ENCODE data around the gene TMEM91. TPM values are rescaled to one million over a fixed set of nuclear protein-coding genes. Genes with fewer than 3 reads are reported as not detected.
A peak's percentile ranks its signal among the peaks of the same experiment; 100 is the strongest.

The TMEM91 gene
- total and polyA plus RNA-seq, 7 donors = 0.88 to 3.1 (median 2.0) TPM

- no peaks in the 10 kb centered on the region for H3K36me3 ChIP-seq (ENCODE audit: insufficient read depth in 1 of 2, low read depth in 1 of 2)
- peaks cover 15% of the 10 kb centered on the region for H3K4me1 ChIP-seq
- H3K4me3 ChIP-seq = no peak overlapping the region
- TF ChIP-seq, protein P1, sequence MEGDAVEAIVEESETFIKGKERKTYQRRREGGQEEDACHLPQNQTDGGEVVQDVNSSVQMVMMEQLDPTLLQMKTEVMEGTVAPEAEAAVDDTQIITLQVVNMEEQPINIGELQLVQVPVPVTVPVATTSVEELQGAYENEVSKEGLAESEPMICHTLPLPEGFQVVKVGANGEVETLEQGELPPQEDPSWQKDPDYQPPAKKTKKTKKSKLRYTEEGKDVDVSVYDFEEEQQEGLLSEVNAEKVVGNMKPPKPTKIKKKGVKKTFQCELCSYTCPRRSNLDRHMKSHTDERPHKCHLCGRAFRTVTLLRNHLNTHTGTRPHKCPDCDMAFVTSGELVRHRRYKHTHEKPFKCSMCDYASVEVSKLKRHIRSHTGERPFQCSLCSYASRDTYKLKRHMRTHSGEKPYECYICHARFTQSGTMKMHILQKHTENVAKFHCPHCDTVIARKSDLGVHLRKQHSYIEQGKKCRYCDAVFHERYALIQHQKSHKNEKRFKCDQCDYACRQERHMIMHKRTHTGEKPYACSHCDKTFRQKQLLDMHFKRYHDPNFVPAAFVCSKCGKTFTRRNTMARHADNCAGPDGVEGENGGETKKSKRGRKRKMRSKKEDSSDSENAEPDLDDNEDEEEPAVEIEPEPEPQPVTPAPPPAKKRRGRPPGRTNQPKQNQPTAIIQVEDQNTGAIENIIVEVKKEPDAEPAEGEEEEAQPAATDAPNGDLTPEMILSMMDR (IDR thresholded peaks at IDR 0.05) = no peak
- ATAC-seq (no peak), DNase-seq (no peak)
- H3K27ac ChIP-seq = no peak overlapping the region
- WGBS, 3 donors = 93 to 99% (median 98%) methylated on average over 8 of the region's 8 CpGs
- H3K9me3 ChIP-seq = no peaks in the 10 kb centered on the region
- peaks cover 0 to 8% (median 2%) of the 10 kb centered on the region in 3 donors for H3K27me3 ChIP-seq (ENCODE audit: insufficient read depth in 3 of 3, low read length in 2 of 3)
- intact Hi-C loops (cut with DNase I) = no loop called here
Observed at GRCh38 chr19:41371541-41371940, 4.8 kb upstream of the TMEM91 start.

- ATAC-seq = no peak
- intact Hi-C loops (cut with DNase I) = no loop called here
- DNase-seq = no peak
- no peak overlapping the region for H3K4me3 ChIP-seq
- H3K36me3 ChIP-seq (ENCODE audit: insufficient read depth in 1 of 2, low read depth in 1 of 2) = no peaks in the 10 kb centered on the region
- TF ChIP-seq, protein P1 (IDR thresholded peaks at IDR 0.05) = no peak
- WGBS, 3 donors = 69 to 76% (median 76%) methylated on average over 2 of the region's 2 CpGs
- H3K4me1 ChIP-seq = peaks cover 15% of the 10 kb centered on the region
- peaks cover 0 to 10% (median 2%) of the 10 kb centered on the region in 3 donors for H3K27me3 ChIP-seq (ENCODE audit: insufficient read depth in 3 of 3, low read length in 2 of 3)
- no peak overlapping the region for H3K27ac ChIP-seq
- H3K9me3 ChIP-seq = no peaks in the 10 kb centered on the region
Observed at GRCh38 chr19:41372501-41372900, 3.8 kb upstream of the TMEM91 start.

DNA sequence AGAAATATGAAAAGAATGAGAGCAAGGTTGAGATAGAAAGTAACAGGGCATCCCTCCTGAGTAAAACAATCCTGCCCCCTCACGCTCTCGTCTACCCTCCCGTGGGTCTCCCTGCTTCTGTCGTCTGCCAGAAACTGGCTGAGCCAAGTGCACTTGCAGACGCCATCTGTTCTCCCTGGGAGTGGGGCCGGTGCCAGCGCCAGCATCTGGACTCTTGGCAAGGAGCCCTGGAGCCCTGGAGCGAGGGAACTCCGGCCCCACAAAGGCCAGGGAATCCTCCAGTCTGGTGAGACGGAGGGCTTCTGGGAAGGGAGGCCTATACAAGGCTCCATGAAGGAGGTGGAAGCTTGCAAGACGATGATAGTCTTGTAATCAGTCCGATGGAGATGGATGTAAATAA is 2.3 kb upstream of the TMEM91 start:
- peaks cover 15% of the 10 kb centered on the region for H3K4me1 ChIP-seq
- ATAC-seq = peak; percentile 60 to 72 (median 66)
- intact Hi-C loops (cut with DNase I) = no loop called here
- H3K27me3 ChIP-seq (ENCODE audit: insufficient read depth in 3 of 3, low read length in 2 of 3) = peaks cover 0 to 10% (median 2%) of the 10 kb centered on the region in 3 donors
- no peaks in the 10 kb centered on the region for H3K36me3 ChIP-seq (ENCODE audit: insufficient read depth in 1 of 2, low read depth in 1 of 2)
- peak; percentile 83 to 90 for DNase-seq
- TF ChIP-seq, protein P1 (IDR thresholded peaks at IDR 0.05) = no peak
- H3K27ac ChIP-seq = no peak overlapping the region
- H3K9me3 ChIP-seq = no peaks in the 10 kb centered on the region
- H3K4me3 ChIP-seq = no peak overlapping the region
- WGBS, 3 donors = 4 to 8% (median 7%) methylated on average over 12 of the region's 12 CpGs

- H3K27me3 ChIP-seq (ENCODE audit: insufficient read depth in 3 of 3, low read length in 2 of 3) = peaks cover 0 to 10% (median 2%) of the 10 kb centered on the region in 3 donors
- TF ChIP-seq, protein P1 (IDR thresholded peaks at IDR 0.05) = no peak
- H3K36me3 ChIP-seq (ENCODE audit: insufficient read depth in 1 of 2, low read depth in 1 of 2) = no peaks in the 10 kb centered on the region
- peak overlapping the region; percentile 69 for H3K4me3 ChIP-seq
- 62 to 71% (median 66%) methylated on average over 8 of the region's 8 CpGs for WGBS, 3 donors
- H3K4me1 ChIP-seq = peaks cover 15% of the 10 kb centered on the region
- H3K9me3 ChIP-seq = no peaks in the 10 kb centered on the region
- H3K27ac ChIP-seq = no peak overlapping the region
- ATAC-seq (no peak), DNase-seq (no peak)
- intact Hi-C loops (cut with DNase I) = no loop called here
Observed at GRCh38 chr19:41376998-41377365, 649 bp downstream of the TMEM91 start.
